Uterus (tissue), 2 donors: ENCODE results near the gene MS4A10.

Experiments used
- CTCF ChIP-seq, 4 experiments: fragments of 200-600 bp in 2 of 4; fragments of 450-650 bp in 2 of 4; sonication (generic) in 2 of 4; IDR thresholded peaks; one replicate each; pipeline ENCODE4 v1.5.1; 2016 to 2019; ENCODE audit warnings: antibody characterized with exemption in 4 of 4, mild to moderate bottlenecking in 2 of 4, moderate library complexity in 1 of 4
- POLR2A ChIP-seq, 2 donors: fragments of 450-650 bp; IDR thresholded peaks; one replicate each; pipeline ENCODE4 v1.6.1; 2016; ENCODE audit warnings: antibody characterized with exemption in 2 of 2, mild to moderate bottlenecking in 1 of 2, moderate library complexity in 1 of 2

GRCh38 chr11:60754887-60755286, 30.2 kb upstream of the MS4A10 start:
- TF ChIP-seq CTCF (IDR thresholded peaks at IDR 0.05) (no peak), POLR2A (IDR thresholded peaks at IDR 0.05) (no peak)
